ENCODE results near the gene NPHP4. TPM values are rescaled to one million over a fixed set of nuclear protein-coding genes. Genes with fewer than 3 reads are reported as not detected.

NPHP4 gene
- polyA plus RNA-seq, 3 donors = 0.39 to 13.7 (median 1.2) TPM

GRCh38 chr1:5921671-5922070 lies 70.6 kb downstream of the NPHP4 start:
- Histone ChIP-seq H3K27me3 (ENCODE audit: control insufficient read depth in 2 of 2, insufficient read depth in 2 of 2, low read length in 2 of 2) (no peaks in the 10 kb centered on the region), H3K27ac (ENCODE audit: low read depth in 1 of 2, low read length in 2 of 2) (no peak overlapping the region), H3K9ac (ENCODE audit: insufficient read depth, low read length, poor library complexity, severe bottlenecking) (no peak overlapping the region), H2AFZ (ENCODE audit: insufficient read depth, low read depth, low read length, poor library complexity, severe bottlenecking) (no peak overlapping the region), H3K36me3 (replicated peaks in 1 of 2; ENCODE audit: control insufficient read depth in 1 of 2, insufficient read depth in 2 of 2, low read length in 2 of 2) (no peaks in the 10 kb centered on the region), H3K4me3 (replicated peaks in 1 of 3; ENCODE audit: low read depth in 2 of 3, low read length in 3 of 3) (no peak overlapping the region), H4K20me1 (ENCODE audit: insufficient read depth, low read length) (no peaks in the 10 kb centered on the region), H3K9me3 (replicated peaks in 1 of 2; ENCODE audit: control insufficient read depth in 1 of 2, insufficient read depth in 1 of 2, low read length in 2 of 2) (no peaks in the 10 kb centered on the region), H3K4me1 (ENCODE audit: control insufficient read depth in 1 of 2, insufficient read depth in 2 of 2, low read length in 2 of 2) (no peaks in the 10 kb centered on the region), H3K79me2 (ENCODE audit: insufficient read depth, low read length) (no peaks in the 10 kb centered on the region), H3K4me2 (replicated peaks; ENCODE audit: extremely low read depth, low read length, poor library complexity, severe bottlenecking) (no peak overlapping the region)
- Mint-ChIP-seq H3K27ac (no peak overlapping the region), H3K27me3 (ENCODE audit: low read depth in 3 of 3) (peaks cover 0 to 2% (median 0%) of the 10 kb centered on the region in 3 donors), H3K4me1 (no peaks in the 10 kb centered on the region), H3K4me3 (no peak overlapping the region), H3K36me3 (peaks cover 10 to 12% of the 10 kb centered on the region in 2 donors), H3K9me3 (no peaks in the 10 kb centered on the region)
- WGBS (ENCODE audit: insufficient coverage) = no CpG with 5 or more reads among the region's 4 CpGs
- TF ChIP-seq CTCF (IDR thresholded peaks at IDR 0.05) = no peak
- intact Hi-C loops (cut with micrococcal nuclease) = no loop called here
- DNase-seq = no peak

GRCh38 chr1:5921129-5921528 lies 71.1 kb downstream of the NPHP4 start:
- no peak overlapping the region for H3K4me2 ChIP-seq (replicated peaks; ENCODE audit: extremely low read depth, low read length, poor library complexity, severe bottlenecking)
- H3K79me2 ChIP-seq (ENCODE audit: insufficient read depth, low read length) = no peaks in the 10 kb centered on the region
- TF ChIP-seq CTCF (IDR thresholded peaks at IDR 0.05) = no peak
- H3K9me3 ChIP-seq (replicated peaks in 1 of 2; ENCODE audit: control insufficient read depth in 1 of 2, insufficient read depth in 1 of 2, low read length in 2 of 2) = no peaks in the 10 kb centered on the region
- H3K27me3 ChIP-seq (ENCODE audit: control insufficient read depth in 2 of 2, insufficient read depth in 2 of 2, low read length in 2 of 2) = no peaks in the 10 kb centered on the region
- Mint-ChIP-seq H3K27ac (no peak overlapping the region), H3K4me1 (no peaks in the 10 kb centered on the region), H3K4me3 (no peak overlapping the region), H3K36me3 (peaks cover 7 to 8% of the 10 kb centered on the region in 2 donors), H3K27me3 (ENCODE audit: low read depth in 3 of 3) (peaks cover 0 to 2% (median 0%) of the 10 kb centered on the region in 3 donors), H3K9me3 (no peaks in the 10 kb centered on the region)
- DNase-seq = no peak
- WGBS (ENCODE audit: insufficient coverage) = 100% methylated on average over 2 of the region's 7 CpGs
- no peak overlapping the region for H2AFZ ChIP-seq (ENCODE audit: insufficient read depth, low read depth, low read length, poor library complexity, severe bottlenecking)
- H3K9ac ChIP-seq (ENCODE audit: insufficient read depth, low read length, poor library complexity, severe bottlenecking) = no peak overlapping the region
- no peaks in the 10 kb centered on the region for H3K4me1 ChIP-seq (ENCODE audit: control insufficient read depth in 1 of 2, insufficient read depth in 2 of 2, low read length in 2 of 2)
- intact Hi-C loops (cut with micrococcal nuclease) = no loop called here
- no peaks in the 10 kb centered on the region for H4K20me1 ChIP-seq (ENCODE audit: insufficient read depth, low read length)
- no peak overlapping the region for H3K27ac ChIP-seq (ENCODE audit: low read depth in 1 of 2, low read length in 2 of 2)
- no peak overlapping the region for H3K4me3 ChIP-seq (replicated peaks in 1 of 3; ENCODE audit: low read depth in 2 of 3, low read length in 3 of 3)
- no peaks in the 10 kb centered on the region for H3K36me3 ChIP-seq (replicated peaks in 1 of 2; ENCODE audit: control insufficient read depth in 1 of 2, insufficient read depth in 2 of 2, low read length in 2 of 2)
